Keratinocyte (primary cell): Measurements from ENCODE around the gene KLHL3. TPM values are rescaled to one million over a fixed set of nuclear protein-coding genes. Genes with fewer than 3 reads are reported as not detected.

Experiments used
- DNase-seq: peaks from one replicate; pipeline ENCODE4 v3.0.0-alpha.2; 2011; ENCODE audit warnings: low read depth, missing footprints, low spot score
- FAIRE-seq: peaks from 2 replicates; lab custom pipeline; 2011; peaks lifted over from hg19 to GRCh38; lab: Jason Lieb, UNC
- H2AFZ ChIP-seq: 2 replicates; pipeline ENCODE4 v1.6.0; 2012; ENCODE audit warnings: low read length, control low read depth, inconsistent platforms; ENCODE audit not compliant: control insufficient read depth
- H3K27ac ChIP-seq: 2 replicates; pipeline ENCODE4 v1.5.1; 2011; ENCODE audit warnings: low read length; ENCODE audit not compliant: control insufficient read depth, insufficient read depth
- H3K27me3 ChIP-seq: 3 replicates; pipeline ENCODE4 v1.6.0; 2011; ENCODE audit warnings: low read length; ENCODE audit not compliant: control insufficient read depth, insufficient read depth; ENCODE audit errors: extremely low read depth
- H3K36me3 ChIP-seq, 2 experiments: 2 replicates in 1 of 2; 3 replicates in 1 of 2; pipeline ENCODE4 v1.5.1; 2011; ENCODE audit warnings: low read length in 2 of 2, mild to moderate bottlenecking in 1 of 2; ENCODE audit not compliant: control insufficient read depth in 2 of 2, insufficient read depth in 2 of 2; ENCODE audit errors: extremely low read depth in 1 of 2
- H3K4me1 ChIP-seq: 3 replicates; pipeline ENCODE4 v1.5.1; 2011; ENCODE audit warnings: low read length; ENCODE audit not compliant: control insufficient read depth, insufficient read depth; ENCODE audit errors: extremely low read depth
- H3K4me2 ChIP-seq: 3 replicates; pipeline ENCODE4 v1.6.0; 2011; ENCODE audit warnings: low read depth, low read length; ENCODE audit not compliant: control insufficient read depth, insufficient read depth; ENCODE audit errors: extremely low read depth
- H3K4me3 ChIP-seq, 3 experiments: fragments of 200-600 bp in 1 of 3; sonication (generic) in 1 of 3; 2 replicates in 2 of 3; 3 replicates in 1 of 3; pipeline ENCODE4 v1.5.1; 2011 to 2016; ENCODE audit warnings: low read length in 3 of 3, mild to moderate bottlenecking in 3 of 3, control low read depth in 2 of 3, inconsistent platforms in 1 of 3, low read depth in 1 of 3, mixed read lengths in 1 of 3, mixed run types in 1 of 3, moderate library complexity in 1 of 3; ENCODE audit not compliant: control insufficient read depth in 2 of 3, insufficient read depth in 2 of 3; ENCODE audit errors: extremely low read depth in 1 of 3
- H3K79me2 ChIP-seq: 2 replicates; pipeline ENCODE4 v1.6.0; 2012; ENCODE audit warnings: low read length; ENCODE audit not compliant: control insufficient read depth, insufficient read depth
- H3K9ac ChIP-seq: 3 replicates; pipeline ENCODE4 v1.6.0; 2011; ENCODE audit warnings: low read length; ENCODE audit not compliant: control insufficient read depth, insufficient read depth; ENCODE audit errors: extremely low read depth
- H3K9me1 ChIP-seq: 3 replicates; pipeline ENCODE4 v1.6.0; 2011; ENCODE audit warnings: low read length; ENCODE audit not compliant: control insufficient read depth, insufficient read depth; ENCODE audit errors: extremely low read depth
- H3K9me3 ChIP-seq: 2 replicates; pipeline ENCODE4 v1.5.1; 2012; ENCODE audit warnings: low read depth, low read length; ENCODE audit not compliant: control insufficient read depth
- H4K20me1 ChIP-seq: 3 replicates; pipeline ENCODE4 v1.6.0; 2011; ENCODE audit warnings: low read length; ENCODE audit not compliant: control insufficient read depth, insufficient read depth; ENCODE audit errors: extremely low read depth
- EZH2 ChIP-seq: IDR thresholded peaks from one replicate; pipeline ENCODE4 v1.6.1; 2012; ENCODE audit warnings: inconsistent platforms, mild to moderate bottlenecking, low read length, moderate library complexity
- dilution Hi-C: fragments of 300-500 bp; cut with MboI; formaldehyde crosslinking; loops from one replicate; pipeline ENCODE4 v1.7.0; 2020; ENCODE audit warnings: low sequenced_read_pairs; ENCODE audit not compliant: extremely low pct_ligation_motif_present
- polyA plus RNA-seq, 5 experiments: library from polyadenylated mRNA; depleted of rRNA in 3 of 5; stranded (reverse) in 3 of 5; stranded (forward) in 1 of 5; unstranded in 1 of 5; fragments of >200 nt; gene quantifications; 1 replicate in 1 of 5; 2 replicates in 3 of 5; 3 replicates in 1 of 5; pipeline versions ENCODE4 v1.2.1 to v1.2.3, GENCODE V29; 2011 to 2012; ENCODE audit warnings: missing spikeins in 2 of 5, low read depth in 1 of 5, low replicate concordance in 1 of 5
- TF ChIP-seq, protein P1 (sequence below), 3 experiments: IDR thresholded peaks in 1 of 3; conservative IDR thresholded peaks in 1 of 3; optimal IDR thresholded peaks in 1 of 3; 2 replicates in 2 of 3; 3 replicates in 1 of 3; pipeline versions ENCODE3 to v1.5.1; 2011; ENCODE audit warnings: low read length in 3 of 3, mild to moderate bottlenecking in 3 of 3, moderate library complexity in 2 of 3, control low read depth in 1 of 3, inconsistent platforms in 1 of 3; ENCODE audit not compliant: insufficient read depth in 2 of 3; ENCODE audit errors: extremely low read depth in 1 of 3

Gene KLHL3
- polyA plus RNA-seq, 1 donor (not counting 4 experiments of a cell fraction or from before 2014, with no cell fraction given) = 2.5 TPM

DNA sequence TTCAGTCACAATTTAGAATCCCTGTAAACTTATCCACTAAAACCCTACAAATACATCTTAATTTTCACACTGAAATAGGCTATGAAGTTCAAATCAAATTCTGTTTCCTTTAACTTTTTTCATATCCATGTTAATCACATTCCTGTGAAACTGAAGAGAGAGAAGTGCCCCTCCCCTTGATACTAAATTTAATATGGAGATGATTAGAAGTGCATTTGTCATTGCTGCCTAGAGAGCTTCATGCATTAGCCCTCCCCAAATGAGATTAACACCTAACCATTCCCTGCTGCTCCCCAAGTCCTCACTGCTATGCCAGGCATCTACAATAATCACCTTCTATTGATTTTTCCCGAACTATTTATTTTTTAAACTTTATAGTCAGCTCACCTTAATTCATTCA is 151.6 kb downstream of the KLHL3 start:
- Histone ChIP-seq H3K4me3 (no peak overlapping the region), H3K9me1 (no peaks in the 10 kb centered on the region), H3K36me3 (no peaks in the 10 kb centered on the region), H3K27ac (no peak overlapping the region), H3K9me3 (no peaks in the 10 kb centered on the region), H3K4me2 (no peak overlapping the region), H3K9ac (no peak overlapping the region), H3K27me3 (no peaks in the 10 kb centered on the region), H2AFZ (no peak overlapping the region), H3K4me1 (no peaks in the 10 kb centered on the region), H4K20me1 (no peaks in the 10 kb centered on the region), H3K79me2 (no peaks in the 10 kb centered on the region)
- DNase-seq = no peak
- no peak for TF ChIP-seq EZH2
- TF ChIP-seq, protein P1, sequence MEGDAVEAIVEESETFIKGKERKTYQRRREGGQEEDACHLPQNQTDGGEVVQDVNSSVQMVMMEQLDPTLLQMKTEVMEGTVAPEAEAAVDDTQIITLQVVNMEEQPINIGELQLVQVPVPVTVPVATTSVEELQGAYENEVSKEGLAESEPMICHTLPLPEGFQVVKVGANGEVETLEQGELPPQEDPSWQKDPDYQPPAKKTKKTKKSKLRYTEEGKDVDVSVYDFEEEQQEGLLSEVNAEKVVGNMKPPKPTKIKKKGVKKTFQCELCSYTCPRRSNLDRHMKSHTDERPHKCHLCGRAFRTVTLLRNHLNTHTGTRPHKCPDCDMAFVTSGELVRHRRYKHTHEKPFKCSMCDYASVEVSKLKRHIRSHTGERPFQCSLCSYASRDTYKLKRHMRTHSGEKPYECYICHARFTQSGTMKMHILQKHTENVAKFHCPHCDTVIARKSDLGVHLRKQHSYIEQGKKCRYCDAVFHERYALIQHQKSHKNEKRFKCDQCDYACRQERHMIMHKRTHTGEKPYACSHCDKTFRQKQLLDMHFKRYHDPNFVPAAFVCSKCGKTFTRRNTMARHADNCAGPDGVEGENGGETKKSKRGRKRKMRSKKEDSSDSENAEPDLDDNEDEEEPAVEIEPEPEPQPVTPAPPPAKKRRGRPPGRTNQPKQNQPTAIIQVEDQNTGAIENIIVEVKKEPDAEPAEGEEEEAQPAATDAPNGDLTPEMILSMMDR (optimal IDR thresholded peaks at IDR 0.05 in 1 of 3, IDR thresholded peaks at IDR 0.05 in 1 of 3, conservative IDR thresholded peaks at IDR 0.05 in 1 of 3; ENCODE audit: extremely low read depth in 1 of 3, insufficient read depth in 2 of 3, low read length in 3 of 3) = no peak
- dilution Hi-C loops = no loop called here
- no peak for FAIRE-seq

DNA sequence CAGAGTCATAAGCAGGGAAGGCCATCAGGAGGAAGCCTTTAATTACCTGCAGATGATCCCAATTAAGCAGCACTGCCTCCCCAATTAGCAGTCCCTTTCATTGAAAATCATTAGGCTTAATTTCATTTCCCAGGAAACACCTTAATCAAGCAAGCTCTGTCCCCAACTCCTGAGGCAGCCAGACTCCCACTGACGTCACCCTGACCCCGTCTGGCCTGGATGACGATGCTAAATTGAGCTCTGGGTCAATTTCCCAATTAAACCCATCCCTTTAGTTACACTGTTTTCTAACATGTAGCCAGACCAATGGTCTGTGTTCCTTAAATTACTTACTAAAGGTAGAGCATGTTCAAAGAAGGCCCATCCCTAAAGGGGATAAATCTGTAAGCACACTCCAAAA is 152.8 kb downstream of the KLHL3 start:
- H3K9ac ChIP-seq = no peak overlapping the region
- DNase-seq (no peak), FAIRE-seq (no peak)
- dilution Hi-C loops = no loop called here
- no peaks in the 10 kb centered on the region for H3K9me3 ChIP-seq
- H2AFZ ChIP-seq = no peak overlapping the region
- TF ChIP-seq, protein P1 (optimal IDR thresholded peaks at IDR 0.05 in 1 of 3, IDR thresholded peaks at IDR 0.05 in 1 of 3, conservative IDR thresholded peaks at IDR 0.05 in 1 of 3; ENCODE audit: extremely low read depth in 1 of 3, insufficient read depth in 2 of 3, low read length in 3 of 3) = no peak
- TF ChIP-seq EZH2 = no peak
- H3K4me1 ChIP-seq = no peaks in the 10 kb centered on the region
- no peaks in the 10 kb centered on the region for H3K9me1 ChIP-seq
- H3K79me2 ChIP-seq = no peaks in the 10 kb centered on the region
- H3K4me2 ChIP-seq = no peak overlapping the region
- no peak overlapping the region for H3K27ac ChIP-seq
- no peaks in the 10 kb centered on the region for H3K27me3 ChIP-seq
- no peaks in the 10 kb centered on the region for H4K20me1 ChIP-seq
- no peak overlapping the region for H3K4me3 ChIP-seq
- no peaks in the 10 kb centered on the region for H3K36me3 ChIP-seq
